Dermis microvascular lymphatic vessel endothelial cell (primary cell): ENCODE results near the gene ATP2C1. TPM values are rescaled to one million over a fixed set of nuclear protein-coding genes. Genes with fewer than 3 reads are reported as not detected.
"Not testable (repeated sequence)": the region's sequence is repeated elsewhere in the genome, so short reads cannot be mapped to it uniquely, and the experiment has no call there.

Experiments
- DNase-seq, 2 donors: peaks; one replicate each; pipeline versions ENCODE4 v3.0.0 to v3.0.0-alpha.2; 2010; ENCODE audit warnings: low read depth in 2 of 2
- total RNA-seq: library from RNA; depleted of rRNA; stranded (reverse); fragments of >200 nt; gene quantifications from 2 replicates; pipeline ENCODE4 v1.2.1, GENCODE V29; 2014

Gene ATP2C1, protein sequence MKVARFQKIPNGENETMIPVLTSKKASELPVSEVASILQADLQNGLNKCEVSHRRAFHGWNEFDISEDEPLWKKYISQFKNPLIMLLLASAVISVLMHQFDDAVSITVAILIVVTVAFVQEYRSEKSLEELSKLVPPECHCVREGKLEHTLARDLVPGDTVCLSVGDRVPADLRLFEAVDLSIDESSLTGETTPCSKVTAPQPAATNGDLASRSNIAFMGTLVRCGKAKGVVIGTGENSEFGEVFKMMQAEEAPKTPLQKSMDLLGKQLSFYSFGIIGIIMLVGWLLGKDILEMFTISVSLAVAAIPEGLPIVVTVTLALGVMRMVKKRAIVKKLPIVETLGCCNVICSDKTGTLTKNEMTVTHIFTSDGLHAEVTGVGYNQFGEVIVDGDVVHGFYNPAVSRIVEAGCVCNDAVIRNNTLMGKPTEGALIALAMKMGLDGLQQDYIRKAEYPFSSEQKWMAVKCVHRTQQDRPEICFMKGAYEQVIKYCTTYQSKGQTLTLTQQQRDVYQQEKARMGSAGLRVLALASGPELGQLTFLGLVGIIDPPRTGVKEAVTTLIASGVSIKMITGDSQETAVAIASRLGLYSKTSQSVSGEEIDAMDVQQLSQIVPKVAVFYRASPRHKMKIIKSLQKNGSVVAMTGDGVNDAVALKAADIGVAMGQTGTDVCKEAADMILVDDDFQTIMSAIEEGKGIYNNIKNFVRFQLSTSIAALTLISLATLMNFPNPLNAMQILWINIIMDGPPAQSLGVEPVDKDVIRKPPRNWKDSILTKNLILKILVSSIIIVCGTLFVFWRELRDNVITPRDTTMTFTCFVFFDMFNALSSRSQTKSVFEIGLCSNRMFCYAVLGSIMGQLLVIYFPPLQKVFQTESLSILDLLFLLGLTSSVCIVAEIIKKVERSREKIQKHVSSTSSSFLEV
- total RNA-seq, result 62.8 and 79.8 TPM in 2 replicates

GRCh38 chr3:130893376-130894129, at the start of gene ATP2C1:
Gene ATP2C1 (plus strand): TSS chr3:130894084. CDS start chr3:130894770, 686 bp downstream.
- DNase-seq, result peak; percentile 88 to 95

GRCh38 chr3:130844462-130844861, 49.4 kb upstream of the ATP2C1 start:
- DNase-seq, result no peak

- no peak for DNase-seq
These were observed 47.7 kb upstream of the ATP2C1 start for GRCh38 chr3:130846181-130846580.

DNA sequence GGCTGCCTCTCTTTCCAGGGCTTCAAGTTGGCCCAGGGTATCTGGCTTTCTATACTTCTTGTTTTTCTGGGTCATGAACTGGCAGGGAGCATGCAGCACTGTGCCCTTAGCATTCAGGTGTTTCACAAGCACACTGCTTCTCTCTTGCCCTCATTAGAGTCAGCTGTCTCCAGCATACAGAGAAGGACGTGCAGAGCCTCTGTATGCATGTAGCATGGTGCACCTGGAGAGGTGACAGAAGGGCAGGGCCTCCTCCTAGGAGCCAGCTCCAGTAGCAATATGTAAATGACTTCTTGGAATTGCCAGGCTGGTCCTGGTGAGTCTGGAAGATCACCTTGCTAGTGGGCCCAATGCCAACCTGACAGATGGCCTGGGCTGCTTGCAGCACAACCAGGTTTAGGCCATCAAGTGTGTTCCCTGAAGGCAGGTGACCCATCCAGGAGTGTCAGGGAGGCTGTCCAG, 44.8 kb upstream of the ATP2C1 start:
- no peak for DNase-seq

DNA sequence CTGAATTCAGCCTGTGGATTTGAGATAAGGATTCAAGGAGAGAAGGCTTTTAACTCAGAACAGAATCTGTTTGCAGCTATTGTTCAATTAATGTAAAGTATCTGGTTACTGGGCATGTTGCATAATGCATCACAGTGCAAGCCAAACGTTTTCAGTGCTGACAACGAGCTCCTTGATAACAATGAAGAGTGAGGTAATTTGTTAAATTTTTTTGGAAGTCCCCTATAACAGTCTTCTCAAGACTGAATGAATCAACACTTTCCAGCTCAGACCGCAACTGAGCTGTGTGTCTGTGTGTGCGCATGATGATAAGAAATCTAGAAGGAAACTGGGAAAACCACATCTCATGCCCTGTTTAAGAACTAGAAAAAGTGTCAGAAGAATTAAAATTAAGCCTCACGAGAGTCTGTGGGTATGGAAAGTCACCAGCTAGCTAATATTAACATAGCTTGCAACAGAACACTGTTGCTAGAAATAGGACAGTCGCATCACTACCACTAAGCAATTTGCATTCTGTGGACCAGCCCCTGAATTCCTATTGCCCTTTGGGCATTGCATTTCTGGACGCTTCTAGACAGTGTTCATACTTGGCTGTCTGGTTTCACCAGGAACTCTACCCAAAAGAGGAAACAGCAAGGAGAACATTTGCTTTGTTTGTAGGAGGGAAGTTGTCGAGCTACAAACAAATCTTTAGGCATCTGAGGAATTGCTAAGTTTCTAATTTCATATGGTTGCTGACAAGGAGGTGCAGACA, 43.7 kb upstream of the ATP2C1 start:
- DNase-seq, result no peak

GRCh38 chr3:130850843-130851242, 43.0 kb upstream of the ATP2C1 start:
- no peak for DNase-seq

DNA sequence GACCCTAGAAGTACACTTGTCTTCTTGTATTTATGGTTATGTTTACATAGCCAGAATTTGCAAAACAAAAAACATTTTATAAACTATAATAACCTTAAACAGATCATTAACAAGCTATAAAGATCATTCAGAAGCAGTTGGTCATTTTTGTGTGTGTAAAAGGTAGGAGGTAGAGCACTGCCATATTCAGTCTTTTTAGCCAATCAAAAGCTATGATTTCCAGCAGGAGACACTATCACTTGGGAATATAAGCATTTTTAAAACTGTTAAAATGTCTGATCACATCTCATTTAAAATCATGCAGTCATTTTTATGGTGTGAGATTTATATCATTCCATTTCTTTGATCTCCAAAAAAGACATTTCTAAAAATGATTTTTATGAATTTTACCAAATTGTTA, 42.6 kb upstream of the ATP2C1 start:
- DNase-seq, result no peak

DNA sequence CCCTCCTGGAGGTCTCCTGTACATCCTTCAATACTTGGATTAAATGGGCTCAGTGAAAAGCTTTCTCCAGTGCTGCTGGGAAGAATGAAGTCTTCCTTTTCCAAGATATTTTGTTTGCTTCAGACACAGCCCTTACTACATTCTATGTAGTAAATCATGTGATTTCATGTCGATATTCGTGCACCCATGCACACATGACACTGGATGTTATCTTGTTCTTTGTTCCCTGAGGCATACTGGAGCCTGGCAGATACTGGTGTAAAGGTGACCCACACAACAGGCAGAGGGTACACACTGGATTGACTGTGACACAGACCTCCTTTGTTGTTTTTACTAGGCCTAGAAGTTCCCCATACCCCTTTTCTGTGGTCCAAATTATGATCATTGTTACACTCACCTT, 40.3 kb upstream of the ATP2C1 start:
- DNase-seq, result no peak

- DNase-seq, result no peak
These were observed 39.5 kb upstream of the ATP2C1 start for GRCh38 chr3:130854208-130854864.

DNA sequence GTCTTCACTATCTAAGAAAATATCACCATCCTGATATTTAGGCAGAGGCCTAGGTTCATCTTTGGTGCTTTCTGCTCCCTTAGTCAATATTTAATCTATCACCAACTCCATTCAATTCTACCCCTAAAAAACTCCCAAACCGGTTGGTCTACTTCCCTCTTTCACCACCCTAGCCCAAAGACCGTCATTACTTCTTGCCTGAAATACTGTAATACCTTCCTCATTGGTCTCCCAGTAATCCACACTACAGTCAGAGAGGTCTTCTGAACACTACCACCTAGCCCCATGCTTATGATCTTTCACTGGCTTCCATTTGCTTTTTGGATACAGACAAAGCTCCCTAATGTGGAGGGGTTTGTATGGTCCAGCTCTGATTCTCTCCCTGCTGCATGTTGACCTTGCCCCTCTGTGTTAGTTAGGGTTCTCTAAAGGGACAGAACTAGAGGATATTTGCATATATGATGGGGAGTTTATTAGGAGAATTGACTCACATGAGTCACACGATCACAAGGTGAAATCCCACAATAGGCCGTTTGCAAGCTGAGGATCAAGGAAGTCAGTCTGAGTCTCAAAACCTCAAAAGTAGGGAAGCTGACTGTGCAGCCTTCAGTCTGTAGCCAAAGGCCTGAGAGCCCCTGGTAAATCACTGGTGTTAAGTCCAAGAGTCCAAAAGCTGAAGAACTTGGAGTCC, 36.4 kb upstream of the ATP2C1 start:
- no peak for DNase-seq

DNA sequence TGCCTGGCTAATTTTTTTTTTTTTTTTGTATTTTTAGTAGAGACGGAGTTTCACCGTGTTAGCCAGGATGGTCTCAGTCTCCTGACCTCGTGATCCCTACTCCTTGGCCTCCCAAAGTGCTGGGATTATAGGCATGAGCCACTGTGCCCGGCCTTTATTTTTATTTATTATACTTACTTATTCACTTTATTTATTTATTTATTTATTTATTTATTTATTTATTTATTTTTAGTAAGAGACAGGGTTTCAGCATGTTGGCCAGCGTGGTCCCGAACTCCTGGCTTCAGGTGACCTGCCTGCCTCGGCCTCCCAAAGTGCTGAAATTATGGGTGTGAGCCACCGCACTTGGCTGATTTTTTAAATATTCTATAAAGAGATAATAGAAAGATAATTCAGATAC, 31.8 kb upstream of the ATP2C1 start:
- not testable (repeated sequence) for DNase-seq

DNA sequence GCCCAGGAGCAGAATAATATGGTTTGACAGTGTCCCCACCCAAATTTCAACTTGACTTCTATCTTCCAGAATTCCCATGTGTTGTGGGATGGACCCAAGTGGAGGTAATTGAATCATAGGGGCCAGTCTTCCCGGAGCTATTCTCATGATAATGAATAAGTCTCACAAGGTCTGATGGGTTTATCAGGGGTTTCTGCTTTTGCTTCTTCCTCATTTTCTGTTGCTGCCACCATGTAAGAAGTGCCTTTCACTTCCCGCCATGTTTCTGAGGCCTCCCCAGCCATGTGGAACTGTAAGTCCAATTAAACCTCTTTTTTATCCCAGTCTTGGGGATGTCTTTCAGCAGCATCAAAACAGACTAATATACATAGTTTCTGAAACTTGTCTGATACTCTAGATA, 28.4 kb upstream of the ATP2C1 start:
- no peak for DNase-seq

- no peak for DNase-seq
These were observed 27.6 kb upstream of the ATP2C1 start for GRCh38 chr3:130866327-130866726.

GRCh38 chr3:130870423-130870822, 23.5 kb upstream of the ATP2C1 start:
- no peak for DNase-seq

DNA sequence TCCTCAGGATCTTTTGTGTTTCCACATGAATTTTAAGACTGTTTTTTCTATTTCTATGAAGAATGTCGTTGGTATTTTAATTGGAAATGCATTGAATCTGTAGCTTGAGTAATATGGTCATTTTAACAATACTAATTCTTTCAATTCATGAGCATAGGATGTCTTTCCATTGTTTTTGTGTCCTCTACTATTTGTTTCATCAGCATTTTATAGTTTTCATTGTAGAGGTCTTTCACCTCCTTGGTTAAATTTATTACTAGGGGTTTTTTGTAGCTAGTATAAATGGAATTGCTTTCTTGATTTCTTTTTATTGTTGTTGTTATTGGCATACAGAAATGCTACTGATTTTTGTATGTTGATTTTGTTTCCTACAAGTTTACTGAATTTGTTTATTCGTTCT, 17.3 kb upstream of the ATP2C1 start:
- no peak for DNase-seq

DNA sequence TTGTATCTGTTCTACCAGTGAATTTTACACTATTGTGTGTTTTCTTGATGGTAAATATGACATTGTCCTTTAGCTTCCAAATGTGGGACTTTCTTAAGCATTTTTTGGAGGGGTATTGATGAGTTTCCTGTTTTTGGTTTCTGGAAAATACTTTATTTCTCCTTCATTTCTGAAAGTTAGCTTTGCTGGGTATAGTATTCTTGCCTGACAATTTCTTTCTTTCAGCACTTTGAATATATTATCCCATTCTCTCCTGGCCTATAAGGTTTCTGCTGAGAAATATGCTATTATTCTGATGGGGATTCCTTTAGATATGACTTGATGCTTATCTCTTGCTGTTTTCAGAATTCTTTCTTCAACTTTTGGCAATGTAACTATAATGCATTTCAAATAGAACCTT, 15.4 kb upstream of the ATP2C1 start:
- DNase-seq, result no peak

- no peak for DNase-seq
These were observed 4.4 kb upstream of the ATP2C1 start for GRCh38 chr3:130889416-130889946.

DNA sequence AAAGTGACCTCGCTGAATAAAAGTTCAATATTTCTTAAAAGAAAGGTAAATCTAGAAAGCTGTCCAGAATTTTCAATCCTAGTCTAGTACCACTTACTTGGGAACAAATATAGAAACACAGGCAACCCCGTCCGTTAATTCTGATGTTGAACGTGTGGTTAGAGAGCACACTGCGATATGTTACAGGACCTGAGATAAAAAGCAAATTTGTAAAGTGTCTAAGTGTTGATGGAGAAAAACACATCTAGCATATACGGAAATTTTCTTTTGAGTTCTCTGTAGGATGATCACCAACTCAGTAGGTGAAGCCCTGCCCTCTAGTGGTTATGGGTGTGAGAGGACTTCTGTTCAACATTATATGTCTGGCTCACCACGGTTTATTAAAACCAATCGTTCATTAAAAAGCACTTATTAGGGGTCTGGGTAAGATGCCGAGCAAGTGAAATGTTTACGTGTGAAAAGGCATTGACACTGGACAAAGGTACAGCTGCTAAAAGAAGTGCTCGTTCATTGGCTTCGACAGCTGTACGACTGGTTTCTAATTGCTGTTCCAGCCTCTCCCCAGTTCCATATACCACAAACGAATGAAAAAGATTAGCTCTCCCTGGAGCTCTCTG, 1.0 kb upstream of the ATP2C1 start:
- DNase-seq, result peak; percentile 71 to 85
